OCI-M2 (cell line): Measurements from ENCODE around the gene TLK1.
"Not testable (repeated sequence)": the region's sequence is repeated elsewhere in the genome, so short reads cannot be mapped to it uniquely, and the experiment has no call there.

ENCODE experiments used
- DNase-seq: peaks from one replicate; lab custom pipeline; 2025; ENCODE audit not compliant: unreplicated experiment; lab: John Stamatoyannopoulos, UW

The TLK1 gene

GRCh38 chr2:171169839-171170238 lies 9.1 kb upstream of the TLK1 start:
- DNase-seq: no peak

- DNase-seq: no peak
Measured at GRCh38 chr2:171169333-171169732, 8.6 kb upstream of the TLK1 start.

GRCh38 chr2:171167352-171167997 lies 6.8 kb upstream of the TLK1 start:
- DNase-seq: no peak

- no peak for DNase-seq
Measured at GRCh38 chr2:171166328-171166983, 5.8 kb upstream of the TLK1 start.

GRCh38 chr2:171165967-171166327 lies 5.3 kb upstream of the TLK1 start:
- no peak for DNase-seq

- DNase-seq: no peak
Measured at GRCh38 chr2:171163261-171163660, 2.6 kb upstream of the TLK1 start.

- not testable (repeated sequence) for DNase-seq
Measured at GRCh38 chr2:171162522-171163197, 2.0 kb upstream of the TLK1 start.

- DNase-seq: no peak
Measured at GRCh38 chr2:171160956-171161740, 455 bp upstream of the TLK1 start.

- DNase-seq: no peak
Measured at GRCh38 chr2:171159372-171160118, 1.1 kb downstream of the TLK1 start.

GRCh38 chr2:171158790-171159371 lies 1.8 kb downstream of the TLK1 start:
- no peak for DNase-seq

- DNase-seq: no peak
Measured at GRCh38 chr2:171158036-171158789, 2.5 kb downstream of the TLK1 start.

GRCh38 chr2:171157109-171157500 lies 3.6 kb downstream of the TLK1 start:
- no peak for DNase-seq

- no peak for DNase-seq
Measured at GRCh38 chr2:171154348-171154747, 6.3 kb downstream of the TLK1 start.

- DNase-seq: no peak
Measured at GRCh38 chr2:171150694-171151285, 9.9 kb downstream of the TLK1 start.

GRCh38 chr2:171149986-171150693 lies 10.6 kb downstream of the TLK1 start:
- DNase-seq: no peak

GRCh38 chr2:171149171-171149938 lies 11.3 kb downstream of the TLK1 start:
- no peak for DNase-seq

- no peak for DNase-seq
Measured at GRCh38 chr2:171147081-171147480, 13.6 kb downstream of the TLK1 start.

- DNase-seq: no peak
Measured at GRCh38 chr2:171146633-171147032, 14.1 kb downstream of the TLK1 start.
